Ishikawa (cell line): ENCODE results near the gene SNORC.

Experiments
- EGR1 ChIP-seq: IDR thresholded peaks from 2 replicates; pipeline ENCODE4 v1.6.1; 2012
- EP300 ChIP-seq: IDR thresholded peaks from 2 replicates; pipeline ENCODE4 v1.6.1; 2012; ENCODE audit warnings: borderline replicate concordance
- FOXM1 ChIP-seq: IDR thresholded peaks from 2 replicates; pipeline ENCODE4 v1.6.1; 2012; ENCODE audit warnings: low read depth, borderline replicate concordance
- NFIC ChIP-seq: IDR thresholded peaks from 2 replicates; pipeline ENCODE4 v1.6.1; 2012
- RAD21 ChIP-seq: IDR thresholded peaks from 2 replicates; pipeline ENCODE4 v1.6.1; 2012; ENCODE audit warnings: low read depth
- TAF1 ChIP-seq: IDR thresholded peaks from 2 replicates; pipeline ENCODE4 v1.6.1; 2012; ENCODE audit warnings: low read depth, mild to moderate bottlenecking
- TCF12 ChIP-seq: IDR thresholded peaks from 2 replicates; pipeline ENCODE4 v1.6.1; 2012; ENCODE audit warnings: low read depth
- TEAD4 ChIP-seq: IDR thresholded peaks from 2 replicates; pipeline ENCODE4 v1.6.1; 2012
- USF1 ChIP-seq: IDR thresholded peaks from 2 replicates; pipeline ENCODE4 v1.6.1; 2012
- YY1 ChIP-seq: IDR thresholded peaks from 2 replicates; pipeline ENCODE4 v1.6.1; 2012; ENCODE audit warnings: low read depth
- ZBTB7A ChIP-seq: IDR thresholded peaks from 2 replicates; pipeline ENCODE4 v1.6.1; 2012; ENCODE audit warnings: low read depth
- TF ChIP-seq, protein P1 (sequence below): IDR thresholded peaks from 2 replicates; pipeline ENCODE4 v1.6.1; 2012
- TF ChIP-seq, protein P2 (sequence below): IDR thresholded peaks from 2 replicates; pipeline ENCODE4 v1.6.1; 2012; ENCODE audit warnings: low read depth, mild to moderate bottlenecking

Gene SNORC

GRCh38 chr2:232873292-232873908, 3.3 kb downstream of the SNORC start:
- TF ChIP-seq EP300 (no peak), ZBTB7A (no peak), RAD21 (no peak), FOXM1 (no peak), TEAD4 (no peak)
- TF ChIP-seq, protein P1, sequence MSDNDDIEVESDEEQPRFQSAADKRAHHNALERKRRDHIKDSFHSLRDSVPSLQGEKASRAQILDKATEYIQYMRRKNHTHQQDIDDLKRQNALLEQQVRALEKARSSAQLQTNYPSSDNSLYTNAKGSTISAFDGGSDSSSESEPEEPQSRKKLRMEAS: no peak
- TF ChIP-seq, protein P2, sequence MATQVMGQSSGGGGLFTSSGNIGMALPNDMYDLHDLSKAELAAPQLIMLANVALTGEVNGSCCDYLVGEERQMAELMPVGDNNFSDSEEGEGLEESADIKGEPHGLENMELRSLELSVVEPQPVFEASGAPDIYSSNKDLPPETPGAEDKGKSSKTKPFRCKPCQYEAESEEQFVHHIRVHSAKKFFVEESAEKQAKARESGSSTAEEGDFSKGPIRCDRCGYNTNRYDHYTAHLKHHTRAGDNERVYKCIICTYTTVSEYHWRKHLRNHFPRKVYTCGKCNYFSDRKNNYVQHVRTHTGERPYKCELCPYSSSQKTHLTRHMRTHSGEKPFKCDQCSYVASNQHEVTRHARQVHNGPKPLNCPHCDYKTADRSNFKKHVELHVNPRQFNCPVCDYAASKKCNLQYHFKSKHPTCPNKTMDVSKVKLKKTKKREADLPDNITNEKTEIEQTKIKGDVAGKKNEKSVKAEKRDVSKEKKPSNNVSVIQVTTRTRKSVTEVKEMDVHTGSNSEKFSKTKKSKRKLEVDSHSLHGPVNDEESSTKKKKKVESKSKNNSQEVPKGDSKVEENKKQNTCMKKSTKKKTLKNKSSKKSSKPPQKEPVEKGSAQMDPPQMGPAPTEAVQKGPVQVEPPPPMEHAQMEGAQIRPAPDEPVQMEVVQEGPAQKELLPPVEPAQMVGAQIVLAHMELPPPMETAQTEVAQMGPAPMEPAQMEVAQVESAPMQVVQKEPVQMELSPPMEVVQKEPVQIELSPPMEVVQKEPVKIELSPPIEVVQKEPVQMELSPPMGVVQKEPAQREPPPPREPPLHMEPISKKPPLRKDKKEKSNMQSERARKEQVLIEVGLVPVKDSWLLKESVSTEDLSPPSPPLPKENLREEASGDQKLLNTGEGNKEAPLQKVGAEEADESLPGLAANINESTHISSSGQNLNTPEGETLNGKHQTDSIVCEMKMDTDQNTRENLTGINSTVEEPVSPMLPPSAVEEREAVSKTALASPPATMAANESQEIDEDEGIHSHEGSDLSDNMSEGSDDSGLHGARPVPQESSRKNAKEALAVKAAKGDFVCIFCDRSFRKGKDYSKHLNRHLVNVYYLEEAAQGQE: no peak

- TF ChIP-seq EGR1 (no peak), TEAD4 (no peak), NFIC (no peak), USF1 (no peak), FOXM1 (no peak), EP300 (no peak), RAD21 (no peak)
Measured at GRCh38 chr2:232873909-232874641, 4.0 kb downstream of the SNORC start.

GRCh38 chr2:232874677-232875223, 4.7 kb downstream of the SNORC start:
- TF ChIP-seq FOXM1 (no peak), NFIC (no peak), RAD21 (no peak), TAF1 (no peak), USF1 (no peak), YY1 (no peak)
- TF ChIP-seq, protein P1: no peak

DNA sequence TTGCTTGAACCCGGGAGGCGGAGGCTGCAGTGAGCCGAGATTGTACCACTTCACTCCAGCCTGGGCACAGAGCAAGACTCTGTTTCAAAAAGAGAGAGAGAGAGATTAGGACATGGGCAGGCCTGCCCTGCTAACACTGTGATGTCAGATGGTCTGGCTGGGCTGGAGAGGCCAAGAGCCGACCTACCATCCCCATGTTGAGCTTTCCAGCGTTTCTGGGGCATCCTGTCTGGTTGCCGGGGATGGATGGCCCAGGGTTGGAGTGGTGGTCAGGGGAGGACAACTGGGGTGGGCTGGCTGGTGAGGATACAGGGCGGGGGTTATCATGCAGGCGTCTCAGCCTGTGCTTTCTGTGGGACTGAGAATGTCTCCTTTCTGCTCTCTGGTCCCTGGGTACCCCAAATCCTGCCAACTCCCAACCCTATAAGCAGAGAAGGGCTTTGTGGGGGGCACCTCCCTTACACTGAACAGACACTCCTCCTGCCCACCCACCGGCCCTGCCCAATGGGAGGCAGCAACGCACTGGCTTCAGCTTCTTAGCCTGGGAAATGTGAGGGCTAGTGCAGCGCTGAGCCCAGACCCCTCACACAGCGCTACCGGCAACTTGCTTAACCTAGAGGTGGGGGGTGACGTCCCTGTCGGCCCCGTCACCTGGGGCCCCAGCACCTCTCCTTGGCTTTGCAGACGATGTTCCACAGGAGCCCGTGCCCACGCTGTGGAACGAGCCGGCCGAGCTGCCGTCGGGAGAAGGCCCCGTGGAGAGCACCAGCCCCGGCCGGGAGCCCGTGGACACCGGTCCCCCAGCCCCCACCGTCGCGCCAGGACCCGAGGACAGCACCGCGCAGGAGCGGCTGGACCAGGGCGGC, 5.4 kb downstream of the SNORC start:
- no peak for TF ChIP-seq TCF12
- peak; percentile 22; the same call in 1 of the 2 replicates for TF ChIP-seq RAD21

GRCh38 chr2:232876161-232876977, 6.3 kb downstream of the SNORC start:
- no peak for TF ChIP-seq ZBTB7A
- TF ChIP-seq, protein P1: peak; percentile 51; the same call in 1 of the 2 replicates
- peak; percentile 39; the same call in 1 of the 2 replicates for TF ChIP-seq TEAD4
- no peak for TF ChIP-seq FOXM1
- no peak for TF ChIP-seq NFIC
- no peak for TF ChIP-seq USF1
- TF ChIP-seq, protein P2: no peak
- no peak for TF ChIP-seq TAF1
